MCF 10A (cell line): ENCODE measurements around the gene ARL8B. TPM values are rescaled to one million over a fixed set of nuclear protein-coding genes. Genes with fewer than 3 reads are reported as not detected.
A peak's percentile ranks its signal among the peaks of the same experiment; 100 is the strongest.

ENCODE experiments used
- BruUV-seq: library from RNA; stranded (reverse); fragments of 400-500 nt; replicated peaks from 2 replicates; lab custom pipeline; 2021; lab: Mats Ljungman, UMichigan
- CTCF ChIA-PET: fragments of 300-600 bp; sonication (Branson Sonifier 250); formaldehyde crosslinking; extraction: SDS; loops from one replicate; lab custom pipeline; 2021; ENCODE audit warnings: antibody characterized with exemption, inconsistent platforms; lab: Yijun Ruan, JAX
- POLR2A ChIA-PET: fragments of 300-600, 350-650 bp; sonication (Branson Sonifier 250); formaldehyde crosslinking; extraction: SDS; loops from one replicate; lab custom pipeline; 2020; ENCODE audit warnings: antibody characterized with exemption, inconsistent platforms; lab: Yijun Ruan, JAX
- DNase-seq: peaks from one replicate; pipeline ENCODE4 v3.0.0-alpha.2; 2018; ENCODE audit not compliant: unreplicated experiment
- H3K27ac Mint-ChIP-seq: one replicate; pipeline ENCODE4 v1.8.0; 2022; ENCODE audit warnings: mild to moderate bottlenecking, low read depth, mixed read lengths; ENCODE audit not compliant: unreplicated experiment
- H3K27me3 Mint-ChIP-seq: one replicate; pipeline ENCODE4 v1.8.0; 2022; ENCODE audit warnings: mixed read lengths; ENCODE audit not compliant: insufficient read depth, unreplicated experiment
- H3K36me3 Mint-ChIP-seq: one replicate; pipeline ENCODE4 v1.8.0; 2022; ENCODE audit warnings: mild to moderate bottlenecking, moderate library complexity, mixed read lengths; ENCODE audit not compliant: insufficient read depth, unreplicated experiment
- H3K4me1 Mint-ChIP-seq: one replicate; pipeline ENCODE4 v1.8.0; 2022; ENCODE audit warnings: mixed read lengths; ENCODE audit not compliant: insufficient read depth, unreplicated experiment
- H3K4me3 Mint-ChIP-seq: one replicate; pipeline ENCODE4 v1.8.0; 2022; ENCODE audit warnings: mild to moderate bottlenecking, moderate library complexity, mixed read lengths; ENCODE audit not compliant: unreplicated experiment
- H3K9me3 Mint-ChIP-seq: one replicate; pipeline ENCODE4 v1.8.0; 2022; ENCODE audit warnings: mixed read lengths; ENCODE audit not compliant: unreplicated experiment
- CTCF ChIP-seq: fragments of 200-600 bp; IDR thresholded peaks from one replicate; pipeline ENCODE4 v1.8.0; 2022; ENCODE audit warnings: antibody characterized with exemption, mild to moderate bottlenecking; ENCODE audit not compliant: unreplicated experiment
- intact Hi-C: fragments of 100-400 bp; cut with micrococcal nuclease; formaldehyde crosslinking; loops from 2 replicates; pipeline ENCODE4 v1.14.1; 2022
- total RNA-seq: library from RNA; stranded (reverse); gene quantifications from 2 replicates; pipeline ENCODE4 v1.2.3, GENCODE V29; 2022

Gene ARL8B
- total RNA-seq, 1 experiment from 2014 or later = 53.6 TPM

- TF ChIP-seq CTCF = no peak
- no peak for DNase-seq
- POLR2A ChIA-PET = interaction anchor here (1.1 to 8.1 kb wide), 5 partner anchors 12 to 486 kb away, joined by 3 to 190 read pairs (median 4); partner anchors contain the start of genes ARL8B and EDEM1
- BruUV-seq = no TSS peak
- Mint-ChIP-seq H3K4me3 (no peak overlapping the region), H3K36me3 (peaks cover 72% of the 10 kb centered on the region), H3K4me1 (peaks cover 59% of the 10 kb centered on the region), H3K27me3 (no peaks in the 10 kb centered on the region), H3K9me3 (no peaks in the 10 kb centered on the region), H3K27ac (peak overlapping the region; percentile 95)
- intact Hi-C loops = no loop called here
- CTCF ChIA-PET = interaction anchor here (2.5 to 7.9 kb wide), 4 partner anchors 10 to 486 kb away, joined by 11 to 80 read pairs (median 14); partner anchors contain the start of gene ARL8B
Measured at GRCh38 chr3:5198313-5198677, 76.2 kb downstream of the ARL8B start.

GRCh38 chr3:5198986-5199731 is 77.1 kb downstream of the ARL8B start:
- CTCF ChIA-PET = interaction anchor here (2.5 to 7.9 kb wide), 3 partner anchors 11 to 75 kb away, joined by 13 to 80 read pairs (median 14); partner anchors contain the start of gene ARL8B
- H3K4me1 Mint-ChIP-seq = peaks cover 56% of the 10 kb centered on the region
- H3K27me3 Mint-ChIP-seq = no peaks in the 10 kb centered on the region
- H3K9me3 Mint-ChIP-seq = no peaks in the 10 kb centered on the region
- no peak for TF ChIP-seq CTCF
- BruUV-seq = no TSS peak
- intact Hi-C loops = no loop called here
- DNase-seq = no peak
- no peak overlapping the region for H3K4me3 Mint-ChIP-seq
- H3K27ac Mint-ChIP-seq = peak overlapping the region; percentile 95
- POLR2A ChIA-PET = interaction anchor here (6.4 to 8.1 kb wide), 2 partner anchors 13 to 75 kb away, joined by 115 to 190 read pairs; partner anchors contain the start of genes ARL8B and EDEM1
- peaks cover 75% of the 10 kb centered on the region for H3K36me3 Mint-ChIP-seq

- H3K9me3 Mint-ChIP-seq = no peaks in the 10 kb centered on the region
- no peak for TF ChIP-seq CTCF
- no TSS peak for BruUV-seq
- peak overlapping the region; percentile 74 for H3K27ac Mint-ChIP-seq
- intact Hi-C loops = no loop called here
- H3K27me3 Mint-ChIP-seq = no peaks in the 10 kb centered on the region
- no peak for DNase-seq
- H3K36me3 Mint-ChIP-seq = peaks cover 90% of the 10 kb centered on the region
- no peak overlapping the region for H3K4me3 Mint-ChIP-seq
- peaks cover 38% of the 10 kb centered on the region for H3K4me1 Mint-ChIP-seq
- ChIA-PET CTCF (no interaction called here), POLR2A (interaction anchor here (2.7 kb wide), 1 partner anchor 12 kb away, joined by 7 read pairs; no protein-coding TSS in a partner anchor)
Measured at GRCh38 chr3:5201536-5201935, 79.4 kb downstream of the ARL8B start.

GRCh38 chr3:5202222-5202621 is 80.1 kb downstream of the ARL8B start:
- intact Hi-C loops = no loop called here
- Mint-ChIP-seq H3K4me3 (no peak overlapping the region), H3K27ac (peak overlapping the region; percentile 74), H3K36me3 (peaks cover 90% of the 10 kb centered on the region), H3K4me1 (peaks cover 31% of the 10 kb centered on the region), H3K9me3 (no peaks in the 10 kb centered on the region), H3K27me3 (no peaks in the 10 kb centered on the region)
- ChIA-PET CTCF (no interaction called here), POLR2A (interaction anchor here (0.6 to 2.7 kb wide), 2 partner anchors 13 to 1716 kb away, joined by 3 to 7 read pairs; no protein-coding TSS in a partner anchor)
- no TSS peak for BruUV-seq
- TF ChIP-seq CTCF = no peak
- no peak for DNase-seq
